ENCODE measurements around the gene SPOP.

GRCh38 chr17:49674507-49674906, 3.4 kb downstream of the SPOP start:
- TF ChIP-seq ELF4 (IDR thresholded peaks at IDR 0.05) (no peak), PKNOX1 (IDR thresholded peaks at IDR 0.05) (peak; percentile 62), TARDBP (IDR thresholded peaks at IDR 0.05) (no peak), LEF1 (IDR thresholded peaks at IDR 0.05; ENCODE audit: borderline replicate concordance) (no peak), NFRKB (IDR thresholded peaks at IDR 0.05) (no peak), SP1 (IDR thresholded peaks at IDR 0.05) (no peak), SUZ12 (IDR thresholded peaks at IDR 0.05) (no peak), FOXM1 (IDR thresholded peaks at IDR 0.05; ENCODE audit: borderline replicate concordance) (no peak), FOXK2 (IDR thresholded peaks at IDR 0.05) (no peak), FOXA1 (IDR thresholded peaks at IDR 0.05) (no peak)
